Spleen (tissue), 7 donors: ENCODE data around the gene IFNA16.
"Not testable (repeated sequence)": the region's sequence is repeated elsewhere in the genome, so short reads cannot be mapped to it uniquely, and the experiment has no call there.

Source experiments
- CTCF ChIP-seq, 11 experiments: fragments of 200-600 bp in 7 of 11; fragments of 450-650 bp in 4 of 11; sonication (generic) in 4 of 11; IDR thresholded peaks in 8 of 11; conservative IDR thresholded peaks in 3 of 11; 1 replicate in 7 of 11; 2 replicates in 4 of 11; pipeline versions ENCODE4 v1.4.0 to v1.8.0; 2016 to 2021; ENCODE audit warnings: antibody characterized with exemption in 11 of 11, inconsistent platforms in 4 of 11, mild to moderate bottlenecking in 1 of 11
- POLR2AphosphoS5 ChIP-seq, 3 donors: sonication (generic); formaldehyde crosslinking; IDR thresholded peaks; one replicate each; pipeline ENCODE4 v1.5.1; 2017; ENCODE audit warnings: antibody characterized with exemption in 3 of 3
- donor health status: DM: no; HTN: no; CAD: no; lungs with moderate emphysema.
- donor health status: DM: no; HTN: no; CAD: no.
- donor health status: DM: no; HTN: no; CAD: no.

GRCh38 chr9:21166560-21166959 lies 50.6 kb downstream of the IFNA16 start, which contains the start of gene IFNA21:
- not testable (repeated sequence) for TF ChIP-seq POLR2AphosphoS5 (IDR thresholded peaks at IDR 0.05); CTCF (IDR thresholded peaks at IDR 0.05 in 8 of 11, conservative IDR thresholded peaks at IDR 0.05 in 3 of 11)
